IMR-90 (cell line): ENCODE data around the gene MAP3K7CL. TPM values are rescaled to one million over a fixed set of nuclear protein-coding genes. Genes with fewer than 3 reads are reported as not detected.

Experiments
- ATAC-seq: fragments of 200-7000 bp; cut with Tn5 transposase; 2 replicates; pipeline ENCODE4 v1.9.1; 2020; ENCODE audit warnings: low read depth, mild to moderate bottlenecking, moderate library complexity
- BruUV-seq: library from RNA; stranded (reverse); fragments of 400-500 nt; replicated peaks from 2 replicates; lab custom pipeline; 2021; lab: Mats Ljungman, UMichigan
- CTCF ChIA-PET: fragments of 300-600 bp; formaldehyde crosslinking; extraction: SDS; loops from one replicate; lab custom pipeline; 2021; ENCODE audit warnings: antibody characterized with exemption; lab: Yijun Ruan, JAX
- POLR2A ChIA-PET: fragments of 300-600 bp; sonication (Branson Sonifier 250); formaldehyde crosslinking; loops from one replicate; lab custom pipeline; 2022; ENCODE audit warnings: antibody characterized with exemption; ENCODE audit not compliant: unreplicated experiment; lab: Charles Lee
- DNase-seq: peaks from one replicate; pipeline ENCODE4 v3.0.0; 2013
- H2AFZ ChIP-seq: replicated peaks from 2 replicates; pipeline ENCODE3; 2013; ENCODE audit warnings: low read length, mild to moderate bottlenecking; ENCODE audit not compliant: poor library complexity
- H2AK5ac ChIP-seq: 2 replicates; pipeline ENCODE4 v1.6.1; 2013; ENCODE audit warnings: low read depth, low read length, inconsistent platforms
- H2AK9ac ChIP-seq: replicated peaks from 2 replicates; pipeline ENCODE3; 2013; ENCODE audit warnings: mild to moderate bottlenecking, low read depth, low read length, moderate library complexity; ENCODE audit not compliant: poor library complexity
- H2BK120ac ChIP-seq: 2 replicates; pipeline ENCODE4 v1.6.1; 2013; ENCODE audit warnings: low read depth, low read length, inconsistent platforms
- H2BK15ac ChIP-seq: 3 replicates; pipeline ENCODE4 v1.6.1; 2013; ENCODE audit warnings: low read depth, low read length, inconsistent platforms
- H2BK20ac ChIP-seq: 2 replicates; pipeline ENCODE4 v1.6.1; 2013; ENCODE audit warnings: low read depth, mild to moderate bottlenecking, inconsistent platforms, low read length, moderate library complexity
- H2BK5ac ChIP-seq: 2 replicates; pipeline ENCODE4 v1.6.1; 2013; ENCODE audit warnings: mild to moderate bottlenecking, low read depth, low read length, inconsistent platforms; ENCODE audit not compliant: poor library complexity, severe bottlenecking
- H3K14ac ChIP-seq: replicated peaks from 2 replicates; pipeline ENCODE4 v1.6.1; 2013; ENCODE audit warnings: low read depth, low read length, inconsistent platforms
- H3K18ac ChIP-seq: 2 replicates; pipeline ENCODE4 v1.6.1; 2013; ENCODE audit warnings: low read depth, low read length, control low read depth
- H3K23ac ChIP-seq: 2 replicates; pipeline ENCODE4 v1.6.1; 2013; ENCODE audit warnings: low read depth, low read length, inconsistent platforms
- H3K27ac ChIP-seq: 2 replicates; pipeline ENCODE4 v1.5.1; 2013; ENCODE audit warnings: mild to moderate bottlenecking, control low read depth, low read length; ENCODE audit not compliant: insufficient read depth
- H3K27me3 ChIP-seq: 2 replicates; pipeline ENCODE4 v1.6.1; 2013; ENCODE audit warnings: low read length; ENCODE audit not compliant: control insufficient read depth, insufficient read depth
- H3K36me3 ChIP-seq: 2 replicates; pipeline ENCODE4 v1.6.1; 2013; ENCODE audit warnings: low read length, mixed read lengths; ENCODE audit not compliant: control insufficient read depth, insufficient read depth
- H3K4ac ChIP-seq: 2 replicates; pipeline ENCODE4 v1.6.1; 2013; ENCODE audit warnings: low read depth, low read length, inconsistent platforms
- H3K4me1 ChIP-seq: 2 replicates; pipeline ENCODE4 v1.6.1; 2013; ENCODE audit warnings: low read length, mixed read lengths; ENCODE audit not compliant: control insufficient read depth, insufficient read depth
- H3K4me2 ChIP-seq: 2 replicates; pipeline ENCODE4 v1.6.1; 2013; ENCODE audit warnings: low read depth, mild to moderate bottlenecking, control low read depth, low read length, moderate library complexity
- H3K4me3 ChIP-seq: 2 replicates; pipeline ENCODE4 v1.5.1; 2013; ENCODE audit warnings: low read depth, mild to moderate bottlenecking, control low read depth, low read length, moderate library complexity; ENCODE audit not compliant: insufficient read depth
- H3K56ac ChIP-seq: 2 replicates; pipeline ENCODE4 v1.6.1; 2013; ENCODE audit warnings: low read length, inconsistent platforms; ENCODE audit not compliant: insufficient read depth; ENCODE audit errors: extremely low read depth
- H3K79me1 ChIP-seq, 2 experiments: 2 replicates each; pipeline ENCODE4 v1.6.1; 2013; ENCODE audit warnings: low read length in 2 of 2, inconsistent platforms in 1 of 2, low read depth in 1 of 2
- H3K9ac ChIP-seq: 2 replicates; pipeline ENCODE4 v1.6.1; 2013; ENCODE audit warnings: low read depth, low read length, control low read depth
- H3K9me1 ChIP-seq: 2 replicates; pipeline ENCODE4 v1.6.1; 2013; ENCODE audit warnings: low read length, inconsistent platforms; ENCODE audit not compliant: insufficient read depth
- H3K9me3 ChIP-seq: 2 replicates; pipeline ENCODE4 v1.6.1; 2013; ENCODE audit warnings: low read length; ENCODE audit not compliant: control insufficient read depth, insufficient read depth
- H4K20me1 ChIP-seq: 2 replicates; pipeline ENCODE4 v1.6.1; 2013; ENCODE audit warnings: low read length, inconsistent platforms; ENCODE audit not compliant: insufficient read depth
- H4K5ac ChIP-seq: 2 replicates; pipeline ENCODE4 v1.6.1; 2013; ENCODE audit warnings: mild to moderate bottlenecking, low read depth, low read length, control low read depth
- H4K8ac ChIP-seq, 2 experiments: 2 replicates each; pipeline ENCODE4 v1.6.1; 2013; ENCODE audit warnings: low read depth in 2 of 2, low read length in 2 of 2, control low read depth in 1 of 2, inconsistent platforms in 1 of 2
- H4K91ac ChIP-seq: 2 replicates; pipeline ENCODE4 v1.6.1; 2013; ENCODE audit warnings: low read depth, low read length, inconsistent platforms; ENCODE audit not compliant: insufficient read depth
- CEBPB ChIP-seq: IDR thresholded peaks from 2 replicates; pipeline ENCODE4 v1.6.1; 2012; ENCODE audit warnings: low read depth, low read length, improper control_type of control experiment
- MXI1 ChIP-seq: IDR thresholded peaks from 2 replicates; pipeline ENCODE4 v1.6.1; 2012; ENCODE audit warnings: low read depth, mild to moderate bottlenecking, low read length, moderate library complexity, borderline replicate concordance
- WGBS, 2 experiments: methylation state at CpG; one replicate each; pipeline versions ENCODE4 v1.1.5 to v1.1.7; 2013; ENCODE audit warnings: missing lambda C conversion rate in 2 of 2; ENCODE audit not compliant: insufficient read length in 1 of 2; ENCODE audit errors: extremely low coverage in 2 of 2; 5-methylcytosine and 5-hydroxymethylcytosine counted together
- dilution Hi-C: fragments of 300-500 bp; cut with HindIII; formaldehyde crosslinking; loops from one replicate; pipeline ENCODE4 v1.14.3; 2018; ENCODE audit warnings: low sequenced_read_pairs; ENCODE audit not compliant: unreplicated experiment
- in situ Hi-C: fragments of 300-500 bp; cut with MboI; formaldehyde crosslinking; loops from 3 replicates; pipeline ENCODE4 v1.14.3; 2019; ENCODE audit warnings: low sequenced_read_pairs, inconsistent platforms, mixed read lengths
- intact Hi-C: fragments of 100-400 bp; cut with micrococcal nuclease; formaldehyde crosslinking; loops from 2 replicates; pipeline ENCODE4 v1.10.0; 2022
- polyA plus RNA-seq, 3 experiments: library from polyadenylated mRNA; depleted of rRNA; stranded (reverse); fragments of >200 nt; gene quantifications; 2 replicates each; pipeline ENCODE4 v1.2.3, GENCODE V29; 2012; ENCODE audit warnings: low replicate concordance in 1 of 3
- total RNA-seq: library from RNA; depleted of rRNA; stranded (reverse); fragments of >200 nt; gene quantifications from 2 replicates; pipeline ENCODE4 v1.2.3, GENCODE V29; 2012

MAP3K7CL gene
- total and polyA plus RNA-seq, 2 of the 4 experiments (the other 2 are of a cell fraction): 21.0 to 22.3 TPM

- Histone ChIP-seq H3K79me1 (peaks cover 0 to 18% of the 10 kb centered on the region in 2 experiments; a peak in 2 of 4 replicates), H3K27ac (peak overlapping the region; percentile 12), H3K27me3 (no peaks in the 10 kb centered on the region), H3K14ac (peak overlapping the region; percentile 39; the same call in 1 of the 2 replicates), H2BK15ac (peak overlapping the region; percentile 46; the same call in 2 of the 3 replicates), H3K9me1 (peaks cover 10% of the 10 kb centered on the region; the same call in 1 of the 2 replicates), H4K8ac (peak overlapping the region; percentile 26 to 64; a peak in 3 of 4 replicates), H2AK9ac (no peak overlapping the region), H3K4me1 (peaks cover 15% of the 10 kb centered on the region), H4K20me1 (no peaks in the 10 kb centered on the region), H3K36me3 (no peaks in the 10 kb centered on the region), H2BK120ac (peak overlapping the region; percentile 86), H2AK5ac (peak overlapping the region; percentile 59; the same call in 1 of the 2 replicates), H3K9ac (no peak overlapping the region), H3K4ac (peak overlapping the region; percentile 62), H3K9me3 (no peaks in the 10 kb centered on the region), H2BK20ac (peak overlapping the region; percentile 83), H2BK5ac (peak overlapping the region; percentile 73), H2AFZ (no peak overlapping the region), H3K18ac (peak overlapping the region; percentile 81), H3K4me2 (peak overlapping the region; percentile 67; the same call in 1 of the 2 replicates), H3K56ac (no peak overlapping the region; the same call in 1 of the 2 replicates), H3K23ac (peak overlapping the region; percentile 3; the same call in 1 of the 2 replicates), H4K5ac (peak overlapping the region; percentile 91; the same call in 1 of the 2 replicates), H3K4me3 (no peak overlapping the region), H4K91ac (peak overlapping the region; percentile 75; the same call in 1 of the 2 replicates)
- in situ Hi-C loops: no loop called here
- ChIA-PET POLR2A (interaction anchor here (0.6 to 0.8 kb wide), 2 partner anchors 64 to 156 kb away, joined by 3 read pairs; no protein-coding TSS in a partner anchor), CTCF (interaction anchor here (0.6 to 0.9 kb wide), 2 partner anchors 19 to 44 kb away, joined by 3 to 6 read pairs; no protein-coding TSS in a partner anchor)
- TF ChIP-seq MXI1 (no peak), CEBPB (peak; percentile 86)
- no CpG with 5 or more reads among the region's 2 CpGs for WGBS, 2 experiments
- intact Hi-C loops: loop anchor here (5.0 kb wide), 1 partner anchor 53 kb away; no protein-coding TSS in a partner anchor
- dilution Hi-C loops: no loop called here
- no TSS peak for BruUV-seq
- peak; percentile 61 for DNase-seq
- ATAC-seq: peak; percentile 15; the same call in 1 of the 2 replicates
Observed at GRCh38 chr21:29144736-29145353, 14.4 kb downstream of the MAP3K7CL start.
